ENCODE results near the gene PHKA1. TPM values are rescaled to one million over a fixed set of nuclear protein-coding genes. Genes with fewer than 3 reads are reported as not detected.

PHKA1 gene
- total RNA-seq (2022; extraction: Qiagen RNA extraction), result 23.5 to 33.3 TPM (median 30.8 TPM) in 5 replicates

GRCh38 chrX:72713599-72714477 is at the start of gene PHKA1:
Gene PHKA1, minus strand, starts transcription at chrX:72714306. Its CDS starts 426 bp downstream, at chrX:72713880.

GRCh38 chrX:72572248-72573157 is 141.6 kb downstream of the PHKA1 start, which contains the start of gene HDAC8:
Gene HDAC8, minus strand, starts transcription at chrX:72572843. Its CDS starts 82 bp downstream, at chrX:72572761.

Other genes starting within 250 kb of the PHKA1 start
- gene HDAC8, start 141.5 kb downstream of the PHKA1 start, total RNA-seq (2022; extraction: Qiagen RNA extraction), result 22.8 to 26.8 TPM (median 24.9 TPM) in 5 replicates
- not detected in 5 replicates for gene DMRTC1B, start 62.6 kb upstream of the PHKA1 start, total RNA-seq (2022; extraction: Qiagen RNA extraction)
- not detected in 5 replicates for gene FAM236B, start 68.4 kb upstream of the PHKA1 start, total RNA-seq (2022; extraction: Qiagen RNA extraction)
- not detected in 5 replicates for gene FAM236D, start 93.9 kb upstream of the PHKA1 start, total RNA-seq (2022; extraction: Qiagen RNA extraction)
- not detected in 5 replicates for gene FAM236C, start 198.3 kb upstream of the PHKA1 start, total RNA-seq (2022; extraction: Qiagen RNA extraction)
- not detected in 5 replicates for gene FAM236A, start 223.9 kb upstream of the PHKA1 start, total RNA-seq (2022; extraction: Qiagen RNA extraction)
- gene DMRTC1, start 229.5 kb upstream of the PHKA1 start, total RNA-seq (2022; extraction: Qiagen RNA extraction), result not detected in 5 replicates

All from A549 treated with dexamethasone at 1 μM for 4 hours (cell line).